Stimulated activated CD4-positive, alpha-beta T cell treated with anti-CD3 and anti-CD28 coated beads, Interleukin-2, amount 100 ng/mL, for 4 hours (primary cell): ENCODE results near the gene LIN7B.

Experiments
- DNase-seq: peaks from one replicate; pipeline ENCODE4 v3.0.0-alpha.2; 2020; ENCODE audit warnings: low read depth

Gene LIN7B

GRCh38 chr19:49165865-49166301, 51.7 kb downstream of the LIN7B start:
- no peak for DNase-seq

- no peak for DNase-seq
Measured at GRCh38 chr19:49167857-49168409, 53.8 kb downstream of the LIN7B start.
